HEK293 (cell line): ENCODE results near the gene LRRK1.

ENCODE experiments used
- ATF2 ChIP-seq: fragments of 450-650 bp; formaldehyde crosslinking; IDR thresholded peaks from 2 replicates; pipeline ENCODE4 v1.5.1; 2016; ENCODE audit warnings: missing biosample characterization, missing genetic modification characterization, low read depth
- CTCF ChIP-seq: fragments of 450-650 bp; formaldehyde crosslinking; IDR thresholded peaks from 2 replicates; pipeline ENCODE4 v1.5.1; 2016; ENCODE audit warnings: missing biosample characterization, missing genetic modification characterization
- TSHZ1 ChIP-seq: fragments of 450-650 bp; formaldehyde crosslinking; IDR thresholded peaks from 2 replicates; pipeline ENCODE4 v1.5.1; 2016; ENCODE audit warnings: missing biosample characterization, missing genetic modification characterization, borderline replicate concordance
- ZNF513 ChIP-seq: fragments of 450-650 bp; IDR thresholded peaks from 2 replicates; pipeline ENCODE4 v1.5.1; 2018; ENCODE audit warnings: missing biosample characterization, missing genetic modification characterization
- ZNF645 ChIP-seq: fragments of 450-650 bp; formaldehyde crosslinking; IDR thresholded peaks from 2 replicates; pipeline ENCODE4; 2016; ENCODE audit warnings: missing biosample characterization, missing genetic modification characterization

GRCh38 chr15:101029971-101030661 lies 111.0 kb downstream of the LRRK1 start:
- TF ChIP-seq ZNF645 (no peak), ATF2 (tag by site-specific recombination) (no peak), CTCF (tag by site-specific recombination) (no peak), ZNF513 (no peak), TSHZ1 (tag by site-specific recombination) (no peak)
